G401.6 (cell line): ENCODE data around the gene NSUN2.
"Not testable (repeated sequence)": the region's sequence is repeated elsewhere in the genome, so short reads cannot be mapped to it uniquely, and the experiment has no call there.

ENCODE experiments used
- FAIRE-seq: peaks from 2 replicates; lab custom pipeline; 2012; peaks lifted over from hg19 to GRCh38; lab: Jason Lieb, UNC

Gene NSUN2

DNA sequence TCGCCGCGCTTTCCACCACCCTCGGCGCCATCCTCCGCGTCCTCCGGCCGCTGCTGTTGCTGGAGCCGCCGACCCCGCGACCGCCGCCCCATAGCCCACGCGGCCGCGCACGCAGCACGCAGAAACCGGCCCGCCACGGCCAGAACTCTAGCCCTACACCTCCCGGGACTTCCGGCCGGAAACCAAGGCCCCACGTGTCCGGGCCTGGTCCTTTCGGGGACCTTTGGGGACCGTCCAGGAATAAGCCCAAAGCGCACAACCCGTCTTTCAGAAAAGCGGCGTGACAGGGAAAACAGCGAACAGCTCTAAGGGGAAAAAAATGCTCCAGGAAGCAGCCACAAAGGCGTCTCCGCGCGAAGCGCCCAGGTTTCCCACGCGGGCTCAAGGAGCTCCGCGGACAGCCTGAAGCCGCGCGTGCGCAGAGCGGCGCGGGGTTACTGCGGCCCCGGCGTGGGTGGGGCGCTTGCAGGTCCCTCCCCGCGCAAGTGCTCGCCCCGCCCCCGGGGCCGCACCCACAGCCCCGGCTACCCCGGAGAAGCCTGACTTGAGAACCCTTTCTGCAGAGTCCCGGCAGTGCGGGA, at the start of gene NSUN2, which contains the start of gene SRD5A1:
NSUN2 (minus strand) TSS at position 157 of the 581 bp plus-strand sequence; CDS start at position 92, 65 bp downstream.
SRD5A1 (plus strand) TSS at position 553 of the 581 bp plus-strand sequence. CDS start 137 bp downstream, outside the sequence.
- FAIRE-seq: no peak

GRCh38 chr5:6682239-6682638, 49.4 kb upstream of the NSUN2 start:
- no peak for FAIRE-seq

GRCh38 chr5:6681682-6682081, 48.8 kb upstream of the NSUN2 start:
- FAIRE-seq: no peak

DNA sequence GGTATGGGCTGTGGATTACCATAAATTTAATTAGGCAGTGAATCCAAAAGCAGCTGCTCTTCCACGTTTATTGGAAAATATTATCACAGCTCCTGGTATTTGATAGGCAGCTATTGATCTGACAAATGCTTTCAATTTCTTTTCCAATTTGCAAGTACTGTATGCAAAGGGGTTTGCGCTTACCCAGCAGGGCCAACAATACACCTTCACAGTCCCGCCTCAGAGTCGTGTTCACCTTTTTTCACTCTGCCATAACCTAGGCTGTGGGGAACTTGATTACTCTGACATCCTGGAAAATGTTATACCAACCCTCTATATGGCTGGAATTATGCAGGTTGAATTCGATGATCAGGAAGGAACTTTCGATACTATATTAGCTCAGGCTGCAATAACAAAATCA, 48.1 kb upstream of the NSUN2 start:
- FAIRE-seq: no peak

- FAIRE-seq: no peak
Observed at GRCh38 chr5:6678385-6678784, 45.5 kb upstream of the NSUN2 start.

- no peak for FAIRE-seq
Observed at GRCh38 chr5:6676702-6677101, 43.9 kb upstream of the NSUN2 start.

DNA sequence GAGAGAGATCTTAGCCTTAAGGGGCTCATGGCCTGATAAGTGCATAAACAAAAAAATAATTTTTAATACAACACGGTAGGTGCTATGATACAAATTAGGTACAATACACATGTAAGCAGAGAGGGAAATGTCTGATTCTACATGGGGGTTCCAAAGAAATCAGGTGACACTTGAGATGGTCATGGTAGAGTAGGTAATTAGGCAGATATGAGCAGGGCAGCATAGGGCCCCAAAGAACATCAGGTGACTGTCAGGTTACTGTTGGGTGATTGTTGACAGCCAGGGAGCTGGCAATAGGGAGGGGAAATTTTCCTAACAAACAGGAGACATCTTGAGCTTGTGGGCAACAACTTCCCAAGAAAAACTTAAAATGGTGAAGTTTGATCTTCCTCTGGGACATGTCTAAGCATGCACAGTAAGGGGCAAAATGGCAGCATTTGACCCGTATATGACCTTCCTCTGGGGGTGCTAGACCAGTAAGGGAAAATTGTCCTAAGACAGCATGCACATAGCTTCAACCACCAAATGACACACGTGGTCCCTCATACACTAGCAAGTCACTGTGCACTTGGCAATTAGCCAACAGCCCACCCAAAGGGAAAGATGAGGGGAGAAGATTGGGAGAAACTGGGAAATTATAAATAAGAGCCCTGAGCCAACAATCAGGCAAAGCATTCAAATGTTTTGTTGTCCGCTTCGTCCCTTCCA, 43.1 kb upstream of the NSUN2 start:
- no peak for FAIRE-seq

GRCh38 chr5:6674886-6675285, 42.0 kb upstream of the NSUN2 start:
- no peak for FAIRE-seq

GRCh38 chr5:6674421-6674820, 41.6 kb upstream of the NSUN2 start:
- FAIRE-seq: no peak

DNA sequence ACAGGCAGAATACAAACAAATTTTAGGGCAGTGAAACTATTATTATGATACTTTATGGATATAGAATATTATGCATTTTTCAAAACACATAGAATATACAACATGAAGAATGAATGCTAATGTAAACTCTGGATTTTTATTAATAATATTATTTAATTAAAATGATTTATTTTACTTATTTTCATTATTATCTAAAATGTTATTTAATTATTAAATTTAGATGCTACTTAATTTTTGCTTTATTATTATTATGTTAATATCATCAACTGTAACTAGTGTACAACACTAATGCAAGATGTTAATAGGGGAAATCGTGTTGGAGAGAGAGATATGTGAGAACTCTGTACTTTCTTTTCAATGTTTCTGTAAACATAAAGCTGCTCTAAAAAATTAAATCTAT, 41.1 kb upstream of the NSUN2 start:
- FAIRE-seq: peak; percentile 72

DNA sequence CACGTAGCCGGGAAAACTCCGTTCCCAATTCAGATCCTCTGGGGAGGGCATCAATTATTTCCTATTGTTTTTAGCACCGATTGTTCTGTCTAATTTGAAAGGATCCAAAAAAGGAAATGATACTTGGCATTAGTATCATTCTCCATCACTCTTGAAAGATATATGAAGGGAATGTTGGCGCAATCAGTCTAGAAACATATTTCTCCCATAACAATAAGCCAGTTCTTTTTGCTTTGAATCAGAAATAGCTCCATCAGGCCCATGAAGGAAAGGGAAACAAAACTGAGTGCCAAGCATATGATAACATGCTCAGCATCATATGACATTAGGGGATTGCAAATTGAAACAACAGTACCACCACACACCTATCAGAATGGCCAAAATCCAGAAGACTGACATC, 40.2 kb upstream of the NSUN2 start:
- FAIRE-seq: no peak

DNA sequence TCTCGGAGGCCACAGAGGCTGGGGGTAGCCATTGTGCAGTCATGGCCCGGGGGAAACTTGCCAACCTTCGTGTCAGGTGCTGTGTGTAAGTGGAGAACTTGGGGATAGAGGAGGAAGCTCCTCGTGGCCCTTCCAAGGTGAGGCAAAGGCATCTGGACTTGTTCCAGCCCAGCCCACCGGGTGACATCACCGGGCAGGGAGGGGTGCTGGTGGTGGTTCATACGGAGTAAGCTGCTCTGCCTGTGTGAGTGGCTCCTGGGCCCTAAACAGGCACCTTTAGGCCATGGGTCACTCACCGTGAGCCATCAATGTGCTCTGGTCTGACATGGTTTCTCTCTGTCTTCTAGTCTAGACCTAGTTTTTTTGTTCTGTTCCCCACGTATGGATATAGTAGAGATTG, 35.9 kb upstream of the NSUN2 start:
- not testable (repeated sequence) for FAIRE-seq

- FAIRE-seq: no peak
Observed at GRCh38 chr5:6667648-6668047, 34.8 kb upstream of the NSUN2 start.

DNA sequence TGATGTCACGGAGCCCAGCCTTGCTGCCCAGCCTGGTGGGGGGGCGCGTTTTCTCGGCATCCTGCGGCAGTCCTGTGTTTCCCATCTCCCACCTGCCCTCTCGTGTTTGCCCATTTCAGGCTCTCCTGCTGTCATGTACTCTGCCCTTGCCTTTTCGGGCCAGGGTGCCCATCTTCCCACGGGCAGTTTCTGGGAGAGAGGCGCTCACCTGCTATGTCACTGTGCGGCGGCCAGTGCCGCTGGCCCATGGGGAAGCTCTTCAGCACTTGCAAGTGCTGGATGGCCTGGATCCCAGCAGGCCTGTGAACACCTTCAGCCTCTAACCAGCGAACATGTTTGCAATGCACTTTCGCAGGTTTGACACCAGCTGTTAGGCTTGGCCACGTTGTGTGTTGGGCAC, 33.9 kb upstream of the NSUN2 start:
- no peak for FAIRE-seq

GRCh38 chr5:6660688-6661087, 27.8 kb upstream of the NSUN2 start:
- no peak for FAIRE-seq

DNA sequence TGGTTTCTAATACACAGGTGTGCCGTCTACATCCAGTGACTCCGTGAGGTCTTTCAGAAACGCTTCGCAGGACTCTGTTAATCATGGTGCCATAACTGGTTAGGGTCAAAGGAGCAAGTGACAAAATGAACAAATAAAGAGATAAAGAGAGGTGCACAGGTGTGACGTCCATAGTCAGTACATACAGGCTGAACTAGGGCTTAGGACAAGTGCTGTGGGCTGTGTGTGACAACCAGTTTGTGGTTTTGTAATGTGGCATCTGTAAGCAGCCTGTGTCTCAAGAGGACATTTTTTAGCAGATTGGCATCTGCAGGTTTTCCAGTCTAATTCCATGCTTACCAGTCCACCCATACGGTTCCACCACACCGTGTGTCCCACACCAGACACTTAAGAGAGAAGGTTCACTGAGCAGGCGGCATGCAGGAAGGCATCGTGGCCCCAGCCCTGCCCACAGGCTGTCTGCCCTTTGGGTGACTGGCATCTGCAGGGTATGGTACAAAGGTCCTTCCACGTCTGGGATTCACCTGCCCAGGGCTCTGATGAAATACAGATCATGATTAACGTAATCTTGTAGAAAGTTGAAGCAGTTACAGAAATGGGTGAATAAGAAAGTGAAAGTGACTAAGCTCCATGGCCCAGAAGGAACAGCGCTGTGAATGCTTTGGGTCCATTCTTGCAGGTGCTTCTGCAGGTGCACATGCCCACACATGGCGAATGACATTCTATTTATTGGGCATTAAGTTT, 27.3 kb upstream of the NSUN2 start:
- FAIRE-seq: no peak

DNA sequence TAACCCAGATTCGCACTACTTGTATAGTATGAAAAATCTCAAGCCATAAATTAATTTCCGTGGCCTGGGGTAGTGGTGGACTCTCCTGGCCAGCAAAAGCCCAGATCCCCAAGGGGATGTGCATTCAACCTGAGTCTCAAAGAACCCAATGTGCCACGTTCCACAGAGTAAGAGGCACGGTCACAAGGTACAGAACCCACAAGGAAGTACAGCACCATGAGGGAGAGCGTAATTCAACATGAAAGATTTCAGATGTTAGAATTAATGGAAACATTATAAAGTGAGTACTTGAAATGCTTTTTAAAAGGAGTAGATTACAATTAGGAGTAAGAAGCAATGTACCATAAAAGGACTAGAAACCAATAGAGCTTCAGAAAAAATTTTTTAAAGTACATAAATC, 23.8 kb upstream of the NSUN2 start:
- no peak for FAIRE-seq

- no peak for FAIRE-seq
Observed at GRCh38 chr5:6655432-6655831, 22.6 kb upstream of the NSUN2 start.

DNA sequence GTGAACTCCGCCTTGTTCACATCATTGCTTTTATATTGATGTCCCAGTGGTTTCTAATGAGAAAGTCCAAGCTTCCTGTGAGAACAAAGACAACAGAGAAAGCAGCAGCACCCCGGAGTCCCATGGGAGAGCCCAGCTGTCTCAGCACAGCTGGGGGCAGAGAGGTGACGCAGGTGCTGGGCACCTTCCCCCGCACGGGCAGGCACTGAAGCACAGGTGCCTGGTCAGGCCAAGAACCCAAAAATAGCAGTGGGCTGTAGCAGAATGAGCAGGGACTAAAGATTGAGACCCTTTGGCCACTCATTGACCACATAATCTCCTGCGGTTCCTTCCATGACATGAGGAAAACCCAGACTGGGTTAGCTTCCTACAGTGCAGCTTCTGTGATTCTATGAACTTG, 19.2 kb upstream of the NSUN2 start:
- no peak for FAIRE-seq

DNA sequence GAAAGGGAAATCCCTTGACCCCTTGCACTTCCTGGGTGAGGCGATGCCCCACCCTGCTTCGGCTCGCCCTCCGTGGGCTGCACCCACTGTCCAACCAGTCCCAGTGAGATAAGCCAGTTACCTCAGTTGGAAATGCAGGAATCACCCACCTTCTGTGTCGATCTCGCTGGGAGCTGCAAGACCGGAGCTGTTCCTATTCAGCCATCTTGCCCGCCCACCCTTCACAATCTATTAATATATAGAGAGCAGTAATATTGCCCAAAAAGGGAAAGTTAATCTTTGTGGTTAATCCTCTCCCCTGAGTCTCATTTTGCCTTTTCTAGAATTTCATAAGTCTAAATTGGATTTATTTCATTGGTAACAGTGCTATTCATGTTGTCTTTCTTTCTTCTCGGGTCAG, 16.8 kb upstream of the NSUN2 start:
- no peak for FAIRE-seq

- FAIRE-seq: no peak
Observed at GRCh38 chr5:6649186-6649585, 16.3 kb upstream of the NSUN2 start.

DNA sequence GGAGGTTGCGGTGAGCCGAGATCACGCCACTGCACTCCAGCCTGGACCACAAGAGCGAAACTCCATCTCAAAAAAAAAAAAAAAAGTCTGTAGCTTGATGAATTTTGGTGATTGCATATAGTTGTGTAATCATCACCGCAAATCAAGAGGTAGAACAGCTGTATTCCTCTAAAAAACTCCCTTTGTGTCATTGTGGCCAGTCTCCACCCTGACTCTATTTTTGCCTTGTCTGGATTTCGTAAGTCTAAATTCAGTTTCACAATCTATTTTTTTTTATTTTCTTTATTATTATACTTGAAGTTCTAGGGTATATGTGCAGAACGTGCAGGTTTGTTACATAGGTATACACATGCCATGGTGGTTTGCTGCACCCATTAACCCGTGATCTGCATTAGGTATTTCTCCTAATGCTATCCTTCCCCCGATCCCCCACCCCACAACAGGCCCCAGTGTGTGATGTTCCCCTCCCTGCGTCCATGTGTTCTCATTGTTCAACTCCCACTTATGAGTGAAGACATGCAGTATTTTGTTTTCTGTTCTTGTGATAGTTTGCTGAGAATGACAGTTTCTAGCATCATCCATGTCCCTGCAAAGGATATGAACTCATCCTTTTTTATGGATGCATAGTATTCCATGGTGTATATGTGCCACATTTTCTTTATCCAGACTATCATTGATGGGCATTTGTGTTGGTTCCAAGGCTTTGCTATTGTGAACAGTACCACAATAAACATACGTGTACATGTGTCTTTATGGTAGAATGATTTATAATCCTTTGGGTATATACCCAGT, 12.9 kb upstream of the NSUN2 start:
- not testable (repeated sequence) for FAIRE-seq

DNA sequence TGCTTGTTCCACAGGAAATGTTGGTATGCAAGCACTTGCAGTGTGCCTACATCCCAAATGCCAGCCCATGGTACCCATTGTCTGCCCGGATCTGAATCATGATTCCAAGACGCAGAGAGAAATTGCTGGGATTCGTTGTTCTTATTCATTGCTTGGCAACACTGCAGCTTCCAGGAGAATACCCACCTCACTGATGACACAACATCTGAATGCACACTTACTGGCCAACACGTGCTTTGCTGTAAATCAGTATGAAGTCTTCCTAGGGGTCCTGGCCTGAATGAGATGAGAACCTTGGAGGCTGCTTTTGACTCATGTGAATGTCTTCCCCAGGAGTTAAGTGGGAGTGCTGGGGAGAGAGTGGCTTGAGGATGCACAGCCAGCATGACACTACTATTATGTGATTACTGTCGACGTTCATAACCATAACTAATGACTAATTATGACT, 12.0 kb upstream of the NSUN2 start:
- no peak for FAIRE-seq
